AG10803 (cell line): ENCODE data around the gene SLC4A8.
A peak's percentile ranks its signal among the peaks of the same experiment; 100 is the strongest.
"Not testable (repeated sequence)": the region's sequence is repeated elsewhere in the genome, so short reads cannot be mapped to it uniquely, and the experiment has no call there.

Source experiments
- DNase-seq: peaks from one replicate; pipeline ENCODE4 v3.0.0; 2010; ENCODE audit warnings: low read depth
- H3K4me3 ChIP-seq: 2 replicates; pipeline ENCODE4 v1.5.1; 2011; ENCODE audit warnings: mild to moderate bottlenecking, low read length, control low read depth
- CTCF ChIP-seq: conservative IDR thresholded peaks from 2 replicates; pipeline ENCODE4 v1.5.1; 2011; ENCODE audit warnings: mild to moderate bottlenecking, low read length, control low read depth, inconsistent platforms

The SLC4A8 gene

GRCh38 chr12:51442324-51442723, 17.7 kb downstream of the SLC4A8 start:
- no peak overlapping the region for H3K4me3 ChIP-seq
- DNase-seq, result peak; percentile 30
- TF ChIP-seq CTCF, result no peak

- DNase-seq, result no peak
- no peak overlapping the region for H3K4me3 ChIP-seq
- TF ChIP-seq CTCF, result no peak
Measured at GRCh38 chr12:51443573-51443972, 18.9 kb downstream of the SLC4A8 start.

- no peak for DNase-seq
- TF ChIP-seq CTCF, result no peak
Measured at GRCh38 chr12:51448618-51449256, 24.1 kb downstream of the SLC4A8 start.

GRCh38 chr12:51449580-51450246, 25.1 kb downstream of the SLC4A8 start:
- DNase-seq, result peak; percentile 19

More at GRCh38 chr12:51448618-51449256, 24.1 kb downstream of the SLC4A8 start:
- H3K4me3 ChIP-seq, result no peak overlapping the region

GRCh38 chr12:51450333-51450732, 25.7 kb downstream of the SLC4A8 start:
- DNase-seq, result no peak
- H3K4me3 ChIP-seq, result no peak overlapping the region
- no peak for TF ChIP-seq CTCF

More at GRCh38 chr12:51449580-51450246, 25.1 kb downstream of the SLC4A8 start:
- H3K4me3 ChIP-seq, result no peak overlapping the region
- TF ChIP-seq CTCF, result no peak

- no peak for DNase-seq
- no peak overlapping the region for H3K4me3 ChIP-seq
- no peak for TF ChIP-seq CTCF
Measured at GRCh38 chr12:51450806-51451205, 26.2 kb downstream of the SLC4A8 start.

GRCh38 chr12:51454016-51454415, 29.4 kb downstream of the SLC4A8 start:
- H3K4me3 ChIP-seq, DNase-seq: not testable (repeated sequence)

GRCh38 chr12:51455050-51455449, 30.4 kb downstream of the SLC4A8 start:
- not testable (repeated sequence) for DNase-seq, H3K4me3 ChIP-seq
